Body of pancreas (tissue), 4 donors: ENCODE data around the gene SMG7.

Source experiments
- POLR2A ChIP-seq, 3 donors: fragments of 450-650 bp; IDR thresholded peaks; one replicate each; pipeline ENCODE4 v1.6.1; 2016; ENCODE audit warnings: antibody characterized with exemption in 3 of 3, mild to moderate bottlenecking in 2 of 3
- TF ChIP-seq, protein P1 (sequence below), 7 experiments: fragments of 450-650 bp in 4 of 7; fragments of 200-600 bp in 3 of 7; sonication (generic) in 3 of 7; IDR thresholded peaks; one replicate each; pipeline ENCODE4 v1.5.1; 2016 to 2019; ENCODE audit warnings: antibody characterized with exemption in 7 of 7

DNA sequence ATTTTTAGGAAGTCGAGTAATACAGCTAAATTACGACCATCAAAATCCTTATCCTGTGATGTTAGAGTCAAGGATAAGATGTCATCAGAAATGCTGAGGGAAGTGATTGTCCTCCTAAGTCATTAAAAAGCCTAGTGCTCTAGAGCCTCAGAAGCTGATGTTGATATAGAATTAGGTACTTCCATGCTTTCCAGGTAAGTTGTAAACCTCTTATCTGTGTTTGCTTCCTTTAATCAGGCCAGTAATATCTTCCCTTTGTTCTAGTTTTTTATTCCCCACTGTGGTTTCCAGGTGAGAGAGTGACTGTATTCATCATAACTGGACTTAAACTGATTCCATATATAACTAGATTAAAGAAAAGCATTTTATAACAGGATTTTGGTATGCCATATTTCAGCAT is 44.4 kb downstream of the SMG7 start:
- TF ChIP-seq, protein P1, sequence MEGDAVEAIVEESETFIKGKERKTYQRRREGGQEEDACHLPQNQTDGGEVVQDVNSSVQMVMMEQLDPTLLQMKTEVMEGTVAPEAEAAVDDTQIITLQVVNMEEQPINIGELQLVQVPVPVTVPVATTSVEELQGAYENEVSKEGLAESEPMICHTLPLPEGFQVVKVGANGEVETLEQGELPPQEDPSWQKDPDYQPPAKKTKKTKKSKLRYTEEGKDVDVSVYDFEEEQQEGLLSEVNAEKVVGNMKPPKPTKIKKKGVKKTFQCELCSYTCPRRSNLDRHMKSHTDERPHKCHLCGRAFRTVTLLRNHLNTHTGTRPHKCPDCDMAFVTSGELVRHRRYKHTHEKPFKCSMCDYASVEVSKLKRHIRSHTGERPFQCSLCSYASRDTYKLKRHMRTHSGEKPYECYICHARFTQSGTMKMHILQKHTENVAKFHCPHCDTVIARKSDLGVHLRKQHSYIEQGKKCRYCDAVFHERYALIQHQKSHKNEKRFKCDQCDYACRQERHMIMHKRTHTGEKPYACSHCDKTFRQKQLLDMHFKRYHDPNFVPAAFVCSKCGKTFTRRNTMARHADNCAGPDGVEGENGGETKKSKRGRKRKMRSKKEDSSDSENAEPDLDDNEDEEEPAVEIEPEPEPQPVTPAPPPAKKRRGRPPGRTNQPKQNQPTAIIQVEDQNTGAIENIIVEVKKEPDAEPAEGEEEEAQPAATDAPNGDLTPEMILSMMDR (IDR thresholded peaks at IDR 0.05) = no peak
- TF ChIP-seq POLR2A (IDR thresholded peaks at IDR 0.05) = no peak
